ENCODE data around the gene GBP5. TPM values are rescaled to one million over a fixed set of nuclear protein-coding genes. Genes with fewer than 3 reads are reported as not detected.
A peak's percentile ranks its signal among the peaks of the same experiment; 100 is the strongest.

The GBP5 gene
- total RNA-seq, 2 donors from 2014 or later, result not detected

- no peaks in the 10 kb centered on the region for H3K9me3 ChIP-seq (ENCODE audit: control insufficient read depth, low read length)
- no peak overlapping the region for H3K4me3 Mint-ChIP-seq
- H3K27ac ChIP-seq (ENCODE audit: low read depth, low read length), result no peak overlapping the region
- no peak for TF ChIP-seq CTCF (conservative IDR thresholded peaks at IDR 0.05)
- H3K27me3 ChIP-seq (ENCODE audit: control insufficient read depth, insufficient read depth, low read length, poor library complexity, severe bottlenecking), result peaks cover 5% of the 10 kb centered on the region
- H3K4me3 ChIP-seq (ENCODE audit: low read length), result no peak overlapping the region
- peaks cover 6% of the 10 kb centered on the region for H3K27me3 Mint-ChIP-seq (ENCODE audit: insufficient read depth)
- peaks cover 8% of the 10 kb centered on the region for H3K4me1 ChIP-seq (ENCODE audit: control insufficient read depth, insufficient read depth, low read length)
- no peaks in the 10 kb centered on the region for H3K36me3 Mint-ChIP-seq (ENCODE audit: low read depth)
- H3K27ac Mint-ChIP-seq, result no peak overlapping the region
- H3K9me3 Mint-ChIP-seq, result no peaks in the 10 kb centered on the region
- H3K4me1 Mint-ChIP-seq, result peaks cover 27% of the 10 kb centered on the region
- DNase-seq, result peak; percentile 59
- H3K36me3 ChIP-seq (ENCODE audit: control insufficient read depth, insufficient read depth, low read length), result no peaks in the 10 kb centered on the region
- no peak overlapping the region for H3K9ac ChIP-seq (ENCODE audit: extremely low read depth, low read length, poor library complexity, severe bottlenecking)
- WGBS, 2 experiments (ENCODE audit: insufficient coverage in 1 of 2, insufficient read length in 1 of 2), result 86 to 90% methylated on average over 6 of the region's 6 CpGs
These were observed 10.6 kb downstream of the GBP5 start for GRCh38 chr1:89261926-89262515.

- Histone ChIP-seq H3K4me1 (ENCODE audit: control insufficient read depth, insufficient read depth, low read length) (peaks cover 8% of the 10 kb centered on the region), H3K27me3 (ENCODE audit: control insufficient read depth, insufficient read depth, low read length, poor library complexity, severe bottlenecking) (peaks cover 5% of the 10 kb centered on the region), H3K4me3 (ENCODE audit: low read length) (no peak overlapping the region), H3K9me3 (ENCODE audit: control insufficient read depth, low read length) (no peaks in the 10 kb centered on the region), H3K9ac (ENCODE audit: extremely low read depth, low read length, poor library complexity, severe bottlenecking) (no peak overlapping the region), H3K27ac (ENCODE audit: low read depth, low read length) (no peak overlapping the region), H3K36me3 (ENCODE audit: control insufficient read depth, insufficient read depth, low read length) (no peaks in the 10 kb centered on the region)
- Mint-ChIP-seq H3K36me3 (ENCODE audit: low read depth) (no peaks in the 10 kb centered on the region), H3K27ac (no peak overlapping the region), H3K4me3 (no peak overlapping the region), H3K9me3 (no peaks in the 10 kb centered on the region), H3K4me1 (peaks cover 27% of the 10 kb centered on the region), H3K27me3 (ENCODE audit: insufficient read depth) (peaks cover 6% of the 10 kb centered on the region)
- no peak for TF ChIP-seq CTCF (conservative IDR thresholded peaks at IDR 0.05)
- WGBS, 2 experiments (ENCODE audit: insufficient coverage in 1 of 2, insufficient read length in 1 of 2), result 80 to 85% methylated on average over 1 to 5 of the region's 5 CpGs
- DNase-seq, result no peak
These were observed 11.9 kb downstream of the GBP5 start for GRCh38 chr1:89260566-89261255.

- Mint-ChIP-seq H3K36me3 (ENCODE audit: low read depth) (no peaks in the 10 kb centered on the region), H3K27ac (no peak overlapping the region), H3K9me3 (no peaks in the 10 kb centered on the region), H3K27me3 (ENCODE audit: insufficient read depth) (peaks cover 6% of the 10 kb centered on the region), H3K4me3 (no peak overlapping the region), H3K4me1 (peaks cover 27% of the 10 kb centered on the region)
- no peaks in the 10 kb centered on the region for H3K9me3 ChIP-seq (ENCODE audit: control insufficient read depth, low read length)
- DNase-seq, result peak; percentile 77
- H3K4me1 ChIP-seq (ENCODE audit: control insufficient read depth, insufficient read depth, low read length), result peaks cover 8% of the 10 kb centered on the region
- no peaks in the 10 kb centered on the region for H3K36me3 ChIP-seq (ENCODE audit: control insufficient read depth, insufficient read depth, low read length)
- 75% methylated on average over 4 of the region's 4 CpGs; no CpG with 5 or more reads in 1 of the 2 experiments for WGBS, 2 experiments (ENCODE audit: insufficient coverage in 1 of 2, insufficient read length in 1 of 2)
- H3K27me3 ChIP-seq (ENCODE audit: control insufficient read depth, insufficient read depth, low read length, poor library complexity, severe bottlenecking), result peaks cover 5% of the 10 kb centered on the region
- no peak for TF ChIP-seq CTCF (conservative IDR thresholded peaks at IDR 0.05)
- no peak overlapping the region for H3K9ac ChIP-seq (ENCODE audit: extremely low read depth, low read length, poor library complexity, severe bottlenecking)
- no peak overlapping the region for H3K4me3 ChIP-seq (ENCODE audit: low read length)
- H3K27ac ChIP-seq (ENCODE audit: low read depth, low read length), result no peak overlapping the region
These were observed 12.6 kb downstream of the GBP5 start for GRCh38 chr1:89260042-89260441.
